Panc1 (cell line): ENCODE data around the gene ST7L. TPM values are rescaled to one million over a fixed set of nuclear protein-coding genes. Genes with fewer than 3 reads are reported as not detected.

ENCODE experiments used
- ATAC-seq: fragments of 200-7000 bp; cut with Tn5 transposase; 2 replicates; pipeline ENCODE4 v1.9.1; 2020; ENCODE audit warnings: mild to moderate bottlenecking, moderate library complexity
- BruUV-seq: library from RNA; stranded (reverse); fragments of 400-500 nt; replicated peaks from 2 replicates; lab custom pipeline; 2021; lab: Mats Ljungman, UMichigan
- CTCF ChIA-PET: fragments of 300-600 bp; sonication (Branson Sonifier 250); formaldehyde crosslinking; loops from one replicate; lab custom pipeline; 2022; ENCODE audit warnings: antibody characterized with exemption; lab: Charles Lee
- POLR2A ChIA-PET: fragments of 300-600 bp; sonication (Branson Sonifier 250); formaldehyde crosslinking; loops from one replicate; lab custom pipeline; 2022; ENCODE audit warnings: antibody characterized with exemption; lab: Charles Lee
- DNase-seq: peaks from one replicate; pipeline ENCODE4 v3.0.0-alpha.2; 2010; ENCODE audit warnings: low read depth, low spot score
- H3K27ac ChIP-seq: 2 replicates; pipeline ENCODE4 v1.5.1; 2011; ENCODE audit warnings: mild to moderate bottlenecking, low read length, inconsistent platforms
- H3K27me3 ChIP-seq: fragments of 200-500 bp; sonication (Bioruptor generic); 2 replicates; pipeline ENCODE4 v1.6.0; 2014; ENCODE audit warnings: low read length, inconsistent platforms; ENCODE audit not compliant: control insufficient read depth, insufficient read depth
- H3K36me3 ChIP-seq: fragments of 200-500 bp; sonication (Bioruptor generic); 2 replicates; pipeline ENCODE4 v1.5.1; 2014; ENCODE audit warnings: inconsistent platforms, mild to moderate bottlenecking, low read length, moderate library complexity; ENCODE audit not compliant: control insufficient read depth, insufficient read depth
- H3K4me1 ChIP-seq: 2 replicates; pipeline ENCODE4 v1.5.1; 2011; ENCODE audit warnings: inconsistent platforms, mild to moderate bottlenecking, low read length, moderate library complexity; ENCODE audit not compliant: control insufficient read depth, insufficient read depth
- H3K4me3 ChIP-seq, 2 experiments: 2 replicates each; pipeline ENCODE4 v1.5.1; 2011 to 2012; ENCODE audit warnings: low read depth in 2 of 2, low read length in 2 of 2, mild to moderate bottlenecking in 2 of 2, inconsistent platforms in 1 of 2, moderate library complexity in 1 of 2
- H3K9me3 ChIP-seq: fragments of 200-500 bp; sonication (Bioruptor generic); 2 replicates; pipeline ENCODE4 v1.5.1; 2014; ENCODE audit warnings: low read depth, mild to moderate bottlenecking, inconsistent platforms, low read length, moderate library complexity; ENCODE audit not compliant: control insufficient read depth, insufficient read depth
- CTCF ChIP-seq: fragments of 450-650 bp; IDR thresholded peaks from 2 replicates; pipeline ENCODE4 v1.5.1; 2017; ENCODE audit warnings: mild to moderate bottlenecking
- POLR2AphosphoS5 ChIP-seq: IDR thresholded peaks from 2 replicates; pipeline ENCODE4 v1.6.1; 2012; ENCODE audit warnings: mild to moderate bottlenecking, low read depth, low read length, moderate library complexity
- REST ChIP-seq, 2 experiments: IDR thresholded peaks; 2 replicates each; pipeline ENCODE4 v1.6.1; 2011 to 2012; ENCODE audit warnings: low read depth in 2 of 2, control low read depth in 1 of 2, low read length in 1 of 2, mild to moderate bottlenecking in 1 of 2, moderate library complexity in 1 of 2; ENCODE audit not compliant: insufficient read depth in 1 of 2
- SIN3A ChIP-seq: IDR thresholded peaks from 2 replicates; pipeline ENCODE4 v1.6.1; 2012; ENCODE audit warnings: low read depth, mild to moderate bottlenecking, low read length, moderate library complexity, borderline replicate concordance; ENCODE audit not compliant: insufficient read depth
- TCF7L2 ChIP-seq: IDR thresholded peaks from 2 replicates; pipeline ENCODE4 v1.6.1; 2011; ENCODE audit warnings: mild to moderate bottlenecking, low read depth, low read length, inconsistent platforms
- in situ Hi-C: cut with HindIII; loops from 2 replicates; pipeline ENCODE4 v1.10.0; 2016; ENCODE audit warnings: low sequenced_read_pairs, low pct_unique_long_range_greater_than_20kb
- intact Hi-C: fragments of 100-400 bp; cut with micrococcal nuclease; formaldehyde crosslinking; loops from one replicate; pipeline ENCODE4 v1.10.0; 2022; ENCODE audit not compliant: unreplicated experiment
- total RNA-seq: library from RNA; stranded (reverse); gene quantifications from one replicate; pipeline ENCODE4 v1.2.1, GENCODE V29; 2021; ENCODE audit not compliant: unreplicated experiment

The ST7L gene
- total RNA-seq, 1 experiment from 2014 or later: 13.4 TPM

GRCh38 chr1:112638110-112638428 lies 19.1 kb upstream of the ST7L start:
- Histone ChIP-seq H3K36me3 (no peaks in the 10 kb centered on the region; the same call in 1 of the 2 replicates), H3K27me3 (no peaks in the 10 kb centered on the region), H3K27ac (peak overlapping the region; percentile 87), H3K4me1 (peaks cover 51% of the 10 kb centered on the region), H3K4me3 (no peak overlapping the region), H3K9me3 (no peaks in the 10 kb centered on the region)
- POLR2A ChIA-PET: interaction anchor here (0.5 kb wide), 1 partner anchor 893 kb away, joined by 5 read pairs; no protein-coding TSS in a partner anchor
- no TSS peak for BruUV-seq
- DNase-seq (no peak), ATAC-seq (peak; percentile 43)
- intact Hi-C loops: no loop called here
- no peak for TF ChIP-seq POLR2AphosphoS5
- CTCF ChIA-PET: no interaction called here
- in situ Hi-C loops: no loop called here

- in situ Hi-C loops (no loop called here), intact Hi-C loops (no loop called here)
- H3K9me3 ChIP-seq: no peaks in the 10 kb centered on the region
- CTCF ChIA-PET: no interaction called here
- POLR2A ChIA-PET: interaction anchor here (0.5 kb wide), 1 partner anchor 892 kb away, joined by 5 read pairs; no protein-coding TSS in a partner anchor
- no peak for DNase-seq
- BruUV-seq: no TSS peak
- TF ChIP-seq POLR2AphosphoS5: 0 out of 2 replicates have a peak, but pooled peaks have one; percentile 26
- no peak for TF ChIP-seq REST (IDR thresholded peaks at IDR 0.05; ENCODE audit: insufficient read depth in 1 of 2, low read depth in 2 of 2, low read length in 1 of 2)
- no peak for TF ChIP-seq SIN3A
- TF ChIP-seq TCF7L2: peak; percentile 84
- no peaks in the 10 kb centered on the region for H3K27me3 ChIP-seq
- no peaks in the 10 kb centered on the region; the same call in 1 of the 2 replicates for H3K36me3 ChIP-seq
- no peak overlapping the region for H3K4me3 ChIP-seq
- H3K4me1 ChIP-seq: peaks cover 45% of the 10 kb centered on the region
- H3K27ac ChIP-seq: peak overlapping the region; percentile 87
- ATAC-seq: peak; percentile 90
Measured at GRCh38 chr1:112637254-112638109, 18.5 kb upstream of the ST7L start.

- DNase-seq (no peak), ATAC-seq (peak; percentile 66)
- no peaks in the 10 kb centered on the region for H3K9me3 ChIP-seq
- BruUV-seq: no TSS peak
- peaks cover 38% of the 10 kb centered on the region for H3K4me1 ChIP-seq
- TF ChIP-seq CTCF: no peak
- no peak for TF ChIP-seq POLR2AphosphoS5
- no peak for TF ChIP-seq TCF7L2
- no peak for TF ChIP-seq REST (IDR thresholded peaks at IDR 0.05; ENCODE audit: insufficient read depth in 1 of 2, low read depth in 2 of 2, low read length in 1 of 2)
- no peak for TF ChIP-seq SIN3A
- CTCF ChIA-PET: no interaction called here
- no peaks in the 10 kb centered on the region; the same call in 1 of the 2 replicates for H3K36me3 ChIP-seq
- no peak overlapping the region for H3K4me3 ChIP-seq
- POLR2A ChIA-PET: no interaction called here
- intact Hi-C loops: no loop called here
- H3K27me3 ChIP-seq: no peaks in the 10 kb centered on the region
- peak overlapping the region; percentile 87 for H3K27ac ChIP-seq
- in situ Hi-C loops: no loop called here
Measured at GRCh38 chr1:112636597-112637253, 17.8 kb upstream of the ST7L start.
